Measurements from ENCODE around the gene GRIN3A.

GRCh38 chr9:101536938-101537337 is 201.5 kb downstream of the GRIN3A start:
- no peak for TF ChIP-seq POLR2A (IDR thresholded peaks at IDR 0.05)
- TF ChIP-seq, protein P1, sequence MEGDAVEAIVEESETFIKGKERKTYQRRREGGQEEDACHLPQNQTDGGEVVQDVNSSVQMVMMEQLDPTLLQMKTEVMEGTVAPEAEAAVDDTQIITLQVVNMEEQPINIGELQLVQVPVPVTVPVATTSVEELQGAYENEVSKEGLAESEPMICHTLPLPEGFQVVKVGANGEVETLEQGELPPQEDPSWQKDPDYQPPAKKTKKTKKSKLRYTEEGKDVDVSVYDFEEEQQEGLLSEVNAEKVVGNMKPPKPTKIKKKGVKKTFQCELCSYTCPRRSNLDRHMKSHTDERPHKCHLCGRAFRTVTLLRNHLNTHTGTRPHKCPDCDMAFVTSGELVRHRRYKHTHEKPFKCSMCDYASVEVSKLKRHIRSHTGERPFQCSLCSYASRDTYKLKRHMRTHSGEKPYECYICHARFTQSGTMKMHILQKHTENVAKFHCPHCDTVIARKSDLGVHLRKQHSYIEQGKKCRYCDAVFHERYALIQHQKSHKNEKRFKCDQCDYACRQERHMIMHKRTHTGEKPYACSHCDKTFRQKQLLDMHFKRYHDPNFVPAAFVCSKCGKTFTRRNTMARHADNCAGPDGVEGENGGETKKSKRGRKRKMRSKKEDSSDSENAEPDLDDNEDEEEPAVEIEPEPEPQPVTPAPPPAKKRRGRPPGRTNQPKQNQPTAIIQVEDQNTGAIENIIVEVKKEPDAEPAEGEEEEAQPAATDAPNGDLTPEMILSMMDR (IDR thresholded peaks at IDR 0.05): no peak

Data from esophagus squamous epithelium (tissue), 4 donors.